Panc1 (cell line): Measurements from ENCODE around the gene PRM3.

Experiments used
- POLR2AphosphoS5 ChIP-seq: IDR thresholded peaks from 2 replicates; pipeline ENCODE4 v1.6.1; 2012; ENCODE audit warnings: mild to moderate bottlenecking, low read depth, low read length, moderate library complexity
- SIN3A ChIP-seq: IDR thresholded peaks from 2 replicates; pipeline ENCODE4 v1.6.1; 2012; ENCODE audit warnings: low read depth, mild to moderate bottlenecking, low read length, moderate library complexity, borderline replicate concordance; ENCODE audit not compliant: insufficient read depth
- TF ChIP-seq, protein P1 (sequence below): fragments of 450-650 bp; IDR thresholded peaks from 2 replicates; pipeline ENCODE4 v1.5.1; 2017; ENCODE audit warnings: mild to moderate bottlenecking
- TF ChIP-seq, protein P2 (sequence below), 2 experiments: IDR thresholded peaks; 2 replicates each; pipeline ENCODE4 v1.6.1; 2011 to 2012; ENCODE audit warnings: low read depth in 2 of 2, control low read depth in 1 of 2, low read length in 1 of 2, mild to moderate bottlenecking in 1 of 2, moderate library complexity in 1 of 2; ENCODE audit not compliant: insufficient read depth in 1 of 2

DNA sequence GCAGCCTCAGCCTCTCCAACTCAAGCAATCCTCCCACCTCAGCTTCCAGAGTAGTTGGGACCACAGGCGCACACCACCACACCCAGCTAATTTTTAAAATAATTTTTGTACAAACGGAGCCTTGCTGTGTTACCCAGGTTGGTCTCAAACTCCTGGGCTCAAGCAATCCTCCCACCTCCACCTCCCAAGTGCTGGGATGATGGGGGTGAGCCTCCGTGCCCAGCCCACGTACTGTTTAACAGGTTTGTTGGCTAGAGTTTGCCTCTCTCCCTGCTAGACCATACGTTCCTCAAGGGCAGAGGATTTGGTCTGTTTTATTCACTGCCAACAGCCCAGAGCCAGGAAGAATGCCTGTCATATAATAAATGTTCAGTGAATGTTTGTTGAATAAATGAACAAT lies 44.0 kb downstream of the PRM3 start:
- TF ChIP-seq, protein P1, sequence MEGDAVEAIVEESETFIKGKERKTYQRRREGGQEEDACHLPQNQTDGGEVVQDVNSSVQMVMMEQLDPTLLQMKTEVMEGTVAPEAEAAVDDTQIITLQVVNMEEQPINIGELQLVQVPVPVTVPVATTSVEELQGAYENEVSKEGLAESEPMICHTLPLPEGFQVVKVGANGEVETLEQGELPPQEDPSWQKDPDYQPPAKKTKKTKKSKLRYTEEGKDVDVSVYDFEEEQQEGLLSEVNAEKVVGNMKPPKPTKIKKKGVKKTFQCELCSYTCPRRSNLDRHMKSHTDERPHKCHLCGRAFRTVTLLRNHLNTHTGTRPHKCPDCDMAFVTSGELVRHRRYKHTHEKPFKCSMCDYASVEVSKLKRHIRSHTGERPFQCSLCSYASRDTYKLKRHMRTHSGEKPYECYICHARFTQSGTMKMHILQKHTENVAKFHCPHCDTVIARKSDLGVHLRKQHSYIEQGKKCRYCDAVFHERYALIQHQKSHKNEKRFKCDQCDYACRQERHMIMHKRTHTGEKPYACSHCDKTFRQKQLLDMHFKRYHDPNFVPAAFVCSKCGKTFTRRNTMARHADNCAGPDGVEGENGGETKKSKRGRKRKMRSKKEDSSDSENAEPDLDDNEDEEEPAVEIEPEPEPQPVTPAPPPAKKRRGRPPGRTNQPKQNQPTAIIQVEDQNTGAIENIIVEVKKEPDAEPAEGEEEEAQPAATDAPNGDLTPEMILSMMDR: no peak
- TF ChIP-seq, protein P2, sequence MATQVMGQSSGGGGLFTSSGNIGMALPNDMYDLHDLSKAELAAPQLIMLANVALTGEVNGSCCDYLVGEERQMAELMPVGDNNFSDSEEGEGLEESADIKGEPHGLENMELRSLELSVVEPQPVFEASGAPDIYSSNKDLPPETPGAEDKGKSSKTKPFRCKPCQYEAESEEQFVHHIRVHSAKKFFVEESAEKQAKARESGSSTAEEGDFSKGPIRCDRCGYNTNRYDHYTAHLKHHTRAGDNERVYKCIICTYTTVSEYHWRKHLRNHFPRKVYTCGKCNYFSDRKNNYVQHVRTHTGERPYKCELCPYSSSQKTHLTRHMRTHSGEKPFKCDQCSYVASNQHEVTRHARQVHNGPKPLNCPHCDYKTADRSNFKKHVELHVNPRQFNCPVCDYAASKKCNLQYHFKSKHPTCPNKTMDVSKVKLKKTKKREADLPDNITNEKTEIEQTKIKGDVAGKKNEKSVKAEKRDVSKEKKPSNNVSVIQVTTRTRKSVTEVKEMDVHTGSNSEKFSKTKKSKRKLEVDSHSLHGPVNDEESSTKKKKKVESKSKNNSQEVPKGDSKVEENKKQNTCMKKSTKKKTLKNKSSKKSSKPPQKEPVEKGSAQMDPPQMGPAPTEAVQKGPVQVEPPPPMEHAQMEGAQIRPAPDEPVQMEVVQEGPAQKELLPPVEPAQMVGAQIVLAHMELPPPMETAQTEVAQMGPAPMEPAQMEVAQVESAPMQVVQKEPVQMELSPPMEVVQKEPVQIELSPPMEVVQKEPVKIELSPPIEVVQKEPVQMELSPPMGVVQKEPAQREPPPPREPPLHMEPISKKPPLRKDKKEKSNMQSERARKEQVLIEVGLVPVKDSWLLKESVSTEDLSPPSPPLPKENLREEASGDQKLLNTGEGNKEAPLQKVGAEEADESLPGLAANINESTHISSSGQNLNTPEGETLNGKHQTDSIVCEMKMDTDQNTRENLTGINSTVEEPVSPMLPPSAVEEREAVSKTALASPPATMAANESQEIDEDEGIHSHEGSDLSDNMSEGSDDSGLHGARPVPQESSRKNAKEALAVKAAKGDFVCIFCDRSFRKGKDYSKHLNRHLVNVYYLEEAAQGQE (IDR thresholded peaks at IDR 0.05; ENCODE audit: insufficient read depth in 1 of 2, low read depth in 2 of 2, low read length in 1 of 2): no peak
- TF ChIP-seq POLR2AphosphoS5 (no peak), SIN3A (no peak)
